Small intestine (tissue), 7 donors: ENCODE results near the gene B4GALT6. TPM values are rescaled to one million over a fixed set of nuclear protein-coding genes. Genes with fewer than 3 reads are reported as not detected.

Source experiments
- DNase-seq, 2 donors: peaks; one replicate each; pipeline versions ENCODE4 v3.0.0 to v3.0.0-alpha.2; 2013
- FAIRE-seq: peaks from 2 replicates; lab custom pipeline; 2012; peaks lifted over from hg19 to GRCh38; lab: Jason Lieb, UNC
- H3K27ac ChIP-seq, 3 donors: one replicate each; pipeline ENCODE4 v1.5.1; 2013; ENCODE audit warnings: low read length in 2 of 3, mild to moderate bottlenecking in 2 of 3, control low read depth in 1 of 3, inconsistent platforms in 1 of 3, low read depth in 1 of 3, moderate library complexity in 1 of 3
- H3K27me3 ChIP-seq, 3 donors: one replicate each; pipeline ENCODE4 v1.6.1; 2013; ENCODE audit warnings: low read length in 3 of 3, inconsistent platforms in 1 of 3; ENCODE audit not compliant: control insufficient read depth in 3 of 3, insufficient read depth in 3 of 3
- H3K36me3 ChIP-seq, 3 donors: one replicate each; pipeline ENCODE4 v1.6.1; 2013; ENCODE audit warnings: low read length in 3 of 3, inconsistent platforms in 1 of 3, low read depth in 1 of 3, mild to moderate bottlenecking in 1 of 3, moderate library complexity in 1 of 3; ENCODE audit not compliant: control insufficient read depth in 3 of 3, insufficient read depth in 2 of 3
- H3K4me1 ChIP-seq, 3 donors: one replicate each; pipeline ENCODE4 v1.6.1; 2013; ENCODE audit warnings: low read length in 2 of 3, inconsistent platforms in 1 of 3, low read depth in 1 of 3, mild to moderate bottlenecking in 1 of 3, moderate library complexity in 1 of 3; ENCODE audit not compliant: control insufficient read depth in 3 of 3, insufficient read depth in 2 of 3
- H3K4me3 ChIP-seq, 3 donors: one replicate each; pipeline ENCODE4 v1.5.1; 2013; ENCODE audit warnings: low read length in 3 of 3, control low read depth in 1 of 3, inconsistent platforms in 1 of 3, low read depth in 1 of 3, mild to moderate bottlenecking in 1 of 3, moderate library complexity in 1 of 3
- H3K9me3 ChIP-seq, 2 donors: one replicate each; pipeline ENCODE4 v1.6.1; 2013; ENCODE audit warnings: low read depth in 1 of 2, low read length in 1 of 2; ENCODE audit not compliant: control insufficient read depth in 2 of 2, insufficient read depth in 1 of 2
- WGBS, 3 donors: extraction: QIAGEN DNeasy Blood & Tissue Kit; methylation state at CpG; one replicate each; pipeline ENCODE4 v1.1.7; 2013; 5-methylcytosine and 5-hydroxymethylcytosine counted together
- polyA plus RNA-seq, 4 donors: library from polyadenylated mRNA; stranded (reverse) in 3 of 4; unstranded in 1 of 4; fragments of 200-250 nt in 3 of 4; fragments of 120-200 nt in 1 of 4; gene quantifications; one replicate each; pipeline versions ENCODE4 v1.2.1 to v1.2.3, GENCODE V29; 2013
- donor health status: healthy with polysubstance abuse.
- donor health status: control.
- donor health status: control.
- donor health status: Bipolar disorder and iron deficiency.
- donor health status: healthy.

The B4GALT6 gene
- polyA plus RNA-seq, 4 donors: 4.7 to 10.3 (median 8.1) TPM

DNA sequence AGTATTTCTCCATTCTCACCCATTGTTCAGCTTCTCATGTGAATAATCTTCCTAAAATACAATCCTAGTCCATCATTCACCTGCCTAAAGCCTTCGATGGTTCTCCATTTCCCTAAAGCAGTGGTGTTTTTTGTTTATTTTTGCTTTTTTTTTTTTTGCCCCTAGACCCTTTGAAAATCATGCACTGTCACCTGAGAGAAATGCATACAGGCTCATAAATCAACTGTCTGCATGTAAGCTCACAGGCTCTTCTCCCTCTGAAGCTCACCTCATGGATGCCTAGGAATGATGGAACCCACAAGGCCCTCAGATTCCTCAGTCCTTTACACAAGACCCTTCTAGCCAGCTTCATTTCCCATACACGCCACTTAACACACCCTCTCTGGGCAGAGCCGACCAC lies 31.5 kb downstream of the B4GALT6 start:
- H3K4me3 ChIP-seq: no peak overlapping the region
- WGBS, 3 donors: 88 to 93% (median 92%) methylated on average over 3 of the region's 3 CpGs
- FAIRE-seq: no peak
- H3K27ac ChIP-seq: no peak overlapping the region
- no peak for DNase-seq
- H3K27me3 ChIP-seq: no peaks in the 10 kb centered on the region
- H3K4me1 ChIP-seq: peaks cover 0 to 15% (median 4%) of the 10 kb centered on the region in 3 donors
- H3K36me3 ChIP-seq: peaks cover 0 to 11% (median 0%) of the 10 kb centered on the region in 3 donors
- no peaks in the 10 kb centered on the region for H3K9me3 ChIP-seq

DNA sequence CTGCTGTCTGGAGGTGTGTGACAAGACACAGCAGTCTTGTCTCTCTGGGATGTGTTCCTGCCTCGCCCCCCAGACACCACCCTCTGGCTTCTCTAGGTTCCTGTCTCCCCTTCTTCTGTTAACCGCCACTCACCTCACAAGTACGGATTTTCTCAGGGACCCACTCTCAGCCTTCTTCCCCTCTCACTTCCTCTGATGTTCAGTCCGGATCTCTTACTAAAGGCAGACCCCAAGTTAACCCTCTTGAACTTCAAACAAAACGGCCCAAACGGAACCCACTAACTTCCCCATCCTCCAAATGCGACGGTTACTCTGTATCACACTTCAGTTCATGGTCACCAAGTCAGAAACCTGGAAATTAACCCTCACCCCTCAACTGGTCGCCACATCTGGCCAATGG lies 32.0 kb downstream of the B4GALT6 start:
- WGBS, 3 donors: 73 to 90% (median 79%) methylated on average over 9 of the region's 9 CpGs
- no peak overlapping the region for H3K4me3 ChIP-seq

DNA sequence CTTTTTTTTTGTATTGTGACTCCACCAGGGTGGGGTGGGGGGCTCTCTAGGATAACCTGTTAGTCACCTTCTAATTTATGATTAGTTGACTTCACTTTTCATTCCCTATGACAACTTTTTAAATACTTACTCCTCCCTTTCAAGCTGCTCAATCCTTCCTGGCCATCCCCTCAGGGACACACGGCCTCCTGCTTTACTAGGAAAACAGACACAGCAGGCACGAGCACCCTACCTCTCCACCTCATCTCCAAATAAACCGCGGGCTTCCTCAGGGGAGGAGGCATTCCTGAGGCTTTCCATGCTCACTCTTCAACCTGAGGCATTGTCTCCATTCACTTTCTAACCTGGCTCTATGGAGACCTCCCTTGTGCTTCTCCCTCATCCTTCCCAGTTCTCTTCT lies 33.0 kb downstream of the B4GALT6 start:
- DNase-seq (no peak), FAIRE-seq (no peak)
- H3K36me3 ChIP-seq: peaks cover 0 to 11% (median 0%) of the 10 kb centered on the region in 3 donors
- peaks cover 5 to 23% (median 9%) of the 10 kb centered on the region in 3 donors for H3K4me1 ChIP-seq
- H3K4me3 ChIP-seq: no peak overlapping the region
- H3K27ac ChIP-seq: no peak overlapping the region
- no peaks in the 10 kb centered on the region for H3K9me3 ChIP-seq
- no peaks in the 10 kb centered on the region for H3K27me3 ChIP-seq
- WGBS, 3 donors: 82 to 90% (median 89%) methylated on average over 4 of the region's 4 CpGs

More for the DNA sequence above, 32.0 kb downstream of the B4GALT6 start:
- H3K27me3 ChIP-seq: no peaks in the 10 kb centered on the region
- FAIRE-seq (no peak), DNase-seq (no peak)
- no peak overlapping the region for H3K27ac ChIP-seq
- H3K9me3 ChIP-seq: no peaks in the 10 kb centered on the region
- peaks cover 4 to 15% (median 7%) of the 10 kb centered on the region in 3 donors for H3K4me1 ChIP-seq
- H3K36me3 ChIP-seq: peaks cover 0 to 11% (median 0%) of the 10 kb centered on the region in 3 donors

DNA sequence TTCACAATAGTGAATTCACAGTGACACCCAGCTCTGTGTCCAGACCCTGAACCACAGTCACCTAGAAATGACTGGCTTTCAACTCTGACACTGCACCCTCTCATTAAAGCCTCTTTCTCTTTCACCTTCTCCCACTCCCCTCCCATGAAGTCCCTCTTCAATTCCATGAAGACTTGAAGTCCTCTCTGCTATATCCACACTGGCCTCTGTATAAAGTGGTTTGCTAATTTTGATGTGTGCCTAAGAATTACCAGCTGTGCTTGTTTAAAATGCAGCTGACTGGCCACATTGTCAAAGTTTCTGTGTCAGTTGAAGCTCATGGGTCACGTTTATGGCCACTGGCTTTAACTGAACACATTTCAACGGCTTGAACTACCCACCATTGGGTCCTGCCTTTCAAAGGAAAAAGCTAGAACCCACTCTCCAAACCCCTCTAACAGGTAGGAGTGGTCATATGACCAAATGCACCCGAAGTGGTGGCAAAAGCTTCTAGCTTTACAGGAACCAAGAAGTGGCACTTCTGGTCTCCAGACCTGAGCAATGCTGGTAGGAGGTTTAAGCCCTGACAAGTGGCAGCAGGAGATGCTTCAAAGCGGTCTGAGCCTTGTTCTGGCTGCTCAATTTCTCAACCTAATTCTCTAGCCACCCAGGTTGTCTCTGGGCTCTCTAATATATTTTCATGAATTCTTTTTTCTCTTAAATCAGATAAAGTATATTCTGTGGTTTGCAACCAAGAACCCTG lies 34.2 kb downstream of the B4GALT6 start:
- peaks cover 5 to 23% (median 9%) of the 10 kb centered on the region in 3 donors for H3K4me1 ChIP-seq

DNA sequence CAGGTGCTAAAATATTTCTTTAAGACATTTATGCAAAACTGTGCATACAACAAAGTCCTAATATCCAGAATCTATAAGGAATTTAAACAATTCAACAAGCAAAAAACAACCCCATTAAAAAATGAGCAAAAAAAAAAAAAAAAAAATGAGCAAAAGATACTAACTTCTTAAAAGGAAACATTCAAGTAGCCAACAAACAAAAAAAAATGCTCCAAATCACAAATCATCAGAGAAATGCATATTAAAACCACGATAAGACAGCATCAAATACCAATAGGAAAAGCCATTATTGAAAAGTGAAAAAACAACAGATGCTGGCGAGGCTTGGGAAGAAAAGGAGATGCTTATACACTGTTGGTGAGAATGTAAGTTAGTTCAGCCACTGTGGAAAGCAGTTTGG lies 34.9 kb downstream of the B4GALT6 start:
- Histone ChIP-seq H3K4me1 (peaks cover 5 to 23% (median 9%) of the 10 kb centered on the region in 3 donors), H3K9me3 (no peaks in the 10 kb centered on the region), H3K36me3 (peaks cover 0 to 4% (median 0%) of the 10 kb centered on the region in 3 donors), H3K27me3 (no peaks in the 10 kb centered on the region), H3K27ac (no peak overlapping the region), H3K4me3 (no peak overlapping the region)
- DNase-seq (no peak), FAIRE-seq (no peak)
- WGBS, 3 donors: 87 to 95% (median 90%) methylated on average over 2 of the region's 2 CpGs

More for the DNA sequence above, 34.2 kb downstream of the B4GALT6 start:
- DNase-seq (no peak), FAIRE-seq (no peak)
- Histone ChIP-seq H3K27ac (no peak overlapping the region), H3K36me3 (peaks cover 0 to 5% (median 0%) of the 10 kb centered on the region in 3 donors), H3K9me3 (no peaks in the 10 kb centered on the region), H3K27me3 (no peaks in the 10 kb centered on the region), H3K4me3 (no peak overlapping the region)
- 41 to 55% (median 52%) methylated on average over 4 of the region's 4 CpGs for WGBS, 3 donors

DNA sequence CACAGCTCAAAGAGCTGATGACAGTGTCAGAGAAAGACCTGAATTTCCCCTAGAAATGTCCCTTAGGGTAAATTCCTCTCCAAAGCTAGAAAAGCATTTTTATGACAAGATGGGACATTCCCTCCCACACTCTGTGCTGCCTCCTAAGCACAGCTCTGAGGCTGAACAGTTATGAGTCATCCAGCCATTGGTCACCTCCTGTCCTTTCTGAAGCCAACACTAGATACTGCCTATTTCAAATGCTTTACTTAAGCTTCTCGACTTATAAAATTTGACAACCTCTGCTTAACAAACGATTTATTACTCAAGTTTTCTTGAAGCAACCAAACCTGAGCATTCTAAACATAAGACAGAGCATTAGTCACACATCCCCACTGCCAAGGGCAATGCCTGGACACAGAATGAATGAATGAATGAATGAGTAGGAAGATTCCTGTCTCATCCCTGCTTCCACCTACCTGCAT lies 35.4 kb downstream of the B4GALT6 start:
- Histone ChIP-seq H3K27me3 (no peaks in the 10 kb centered on the region), H3K36me3 (peaks cover 0 to 4% (median 0%) of the 10 kb centered on the region in 3 donors), H3K9me3 (no peaks in the 10 kb centered on the region), H3K4me1 (peaks cover 5 to 23% (median 9%) of the 10 kb centered on the region in 3 donors), H3K27ac (peak overlapping the region in 1 of 3 donors; percentile 38), H3K4me3 (no peak overlapping the region)
- FAIRE-seq: no peak
- WGBS, 3 donors: 69 to 79% (median 76%) methylated on average over 2 of the region's 2 CpGs
- peak; percentile 50 to 62 for DNase-seq

DNA sequence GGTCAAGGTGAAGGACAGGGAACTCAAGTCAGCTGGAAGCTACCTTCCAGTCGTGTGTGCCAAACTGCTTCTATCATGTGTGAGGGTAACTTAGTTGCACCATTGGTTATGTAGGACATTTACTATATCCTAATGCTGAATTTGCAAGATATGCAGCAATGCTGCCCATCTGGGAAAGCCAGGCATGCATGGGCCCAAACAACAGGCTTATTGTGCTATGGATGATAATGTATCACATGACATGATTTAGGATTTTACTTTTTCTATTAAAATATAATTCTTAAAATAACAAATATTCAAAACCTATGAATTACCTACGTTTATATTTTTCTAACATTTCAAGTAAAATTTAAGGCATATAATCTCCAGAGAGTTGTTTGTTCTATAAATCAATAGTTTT lies 35.9 kb downstream of the B4GALT6 start:
- H3K4me3 ChIP-seq: no peak overlapping the region
- no peaks in the 10 kb centered on the region for H3K9me3 ChIP-seq
- no peaks in the 10 kb centered on the region for H3K27me3 ChIP-seq
- peak overlapping the region in 1 of 3 donors; percentile 38 for H3K27ac ChIP-seq
- FAIRE-seq: no peak
- WGBS, 3 donors: 80 to 95% (median 88%) methylated on average over 2 of the region's 2 CpGs
- H3K4me1 ChIP-seq: peaks cover 5 to 23% (median 9%) of the 10 kb centered on the region in 3 donors
- H3K36me3 ChIP-seq: peaks cover 0 to under 1% (median 0%) of the 10 kb centered on the region in 3 donors
- no peak for DNase-seq

DNA sequence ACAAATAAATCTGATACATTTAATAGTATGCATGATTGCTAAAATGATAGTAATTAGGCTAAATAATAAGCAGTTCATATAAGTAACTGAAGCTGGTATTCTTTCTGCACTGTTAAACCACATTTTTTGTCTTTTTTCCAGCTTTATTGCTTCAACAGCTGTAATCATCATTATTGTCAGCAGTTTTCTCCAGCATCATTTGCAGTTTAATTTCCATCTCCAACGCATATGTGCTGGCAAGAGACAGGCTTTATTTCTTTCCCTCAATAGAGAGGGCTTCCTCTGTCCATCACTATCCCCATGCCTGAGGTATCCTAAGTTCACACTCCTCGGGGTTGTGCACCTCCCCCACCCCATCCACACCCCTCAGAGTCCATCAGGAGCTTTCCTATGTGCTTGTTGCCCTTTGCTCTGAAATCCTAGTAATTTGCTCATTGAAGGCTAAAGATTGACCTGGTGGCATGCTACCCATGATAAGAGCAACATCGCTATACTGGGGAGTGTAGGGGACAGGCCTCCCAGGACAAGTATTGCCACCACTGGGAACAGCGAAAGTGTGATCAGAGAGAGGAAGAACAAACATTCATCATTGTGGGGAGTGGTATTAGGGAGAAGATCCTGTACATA lies 37.1 kb downstream of the B4GALT6 start:
- Histone ChIP-seq H3K27ac (peak overlapping the region in 2 of 3 donors; percentile 41 to 50), H3K36me3 (no peaks in the 10 kb centered on the region), H3K27me3 (no peaks in the 10 kb centered on the region), H3K4me1 (peaks cover 5 to 23% (median 9%) of the 10 kb centered on the region in 3 donors), H3K4me3 (no peak overlapping the region), H3K9me3 (no peaks in the 10 kb centered on the region)
- DNase-seq (peak; percentile 80 to 89), FAIRE-seq (no peak)
- WGBS, 3 donors: 25 to 56% (median 40%) methylated on average over 4 of the region's 4 CpGs
